IPS DF 19.7 (cell line): ENCODE data around the gene CFAP58.

Experiments
- DNase-seq: peaks from one replicate; pipeline ENCODE4 v3.0.0-alpha.2; 2013; ENCODE audit warnings: low read depth, low spot score

Gene CFAP58

GRCh38 chr10:104480797-104481196, 127.2 kb downstream of the CFAP58 start:
- no peak for DNase-seq

DNA sequence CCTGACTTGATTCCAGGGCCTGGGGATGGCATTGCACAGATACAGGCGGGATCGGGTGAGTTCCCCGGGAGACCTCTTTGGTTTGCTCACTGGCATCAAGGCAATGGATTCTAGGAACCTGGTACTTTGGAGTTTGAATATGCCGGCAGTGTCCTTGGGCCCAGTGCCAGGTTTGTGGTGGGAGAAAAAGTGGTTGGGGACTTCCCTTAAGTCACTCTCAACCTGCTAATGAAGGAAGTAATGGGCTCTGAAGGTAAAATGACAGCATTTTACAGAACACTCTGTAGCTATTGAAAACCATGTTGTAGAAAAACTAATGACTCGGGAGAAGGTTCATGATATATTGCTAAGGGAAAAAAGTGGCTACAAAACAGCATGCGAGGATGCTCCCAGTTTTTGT, 129.9 kb downstream of the CFAP58 start:
- DNase-seq: no peak

GRCh38 chr10:104485632-104486031, 132.0 kb downstream of the CFAP58 start:
- peak; percentile 25 for DNase-seq

- DNase-seq: no peak
Measured at GRCh38 chr10:104486803-104487202, 133.2 kb downstream of the CFAP58 start.

DNA sequence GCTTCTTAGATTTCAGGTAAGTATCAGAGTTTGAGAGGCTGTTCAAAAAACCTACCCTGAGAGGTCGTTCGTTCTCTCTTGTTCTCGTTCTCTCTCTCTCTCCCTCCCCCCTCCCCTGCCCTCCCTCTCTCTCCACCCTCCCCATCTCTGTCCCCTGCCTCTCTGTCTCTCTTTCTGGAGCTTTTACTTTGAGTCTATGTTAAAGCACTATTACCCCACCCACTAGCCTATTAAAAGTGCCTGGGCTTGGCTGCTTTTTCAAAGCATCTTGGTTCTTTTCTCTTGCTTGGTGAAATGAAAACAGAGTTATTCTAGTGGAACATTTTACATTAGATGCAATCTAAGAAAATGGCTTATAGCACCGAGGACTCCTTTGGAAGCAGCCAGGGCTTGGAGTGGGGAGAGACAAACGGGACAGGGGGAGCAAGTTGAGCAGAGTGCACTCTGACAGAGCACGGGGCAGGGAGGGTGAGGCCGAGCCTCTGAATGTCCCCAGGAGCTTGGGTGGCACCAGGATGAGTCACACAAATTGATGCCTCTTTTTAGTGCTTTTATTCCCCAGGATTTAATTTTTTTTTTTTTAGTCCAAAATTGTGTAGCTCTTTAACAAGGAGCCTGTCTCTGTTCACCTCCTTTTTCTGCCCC, 134.3 kb downstream of the CFAP58 start:
- no peak for DNase-seq

GRCh38 chr10:104488439-104488832, 134.8 kb downstream of the CFAP58 start:
- no peak for DNase-seq

DNA sequence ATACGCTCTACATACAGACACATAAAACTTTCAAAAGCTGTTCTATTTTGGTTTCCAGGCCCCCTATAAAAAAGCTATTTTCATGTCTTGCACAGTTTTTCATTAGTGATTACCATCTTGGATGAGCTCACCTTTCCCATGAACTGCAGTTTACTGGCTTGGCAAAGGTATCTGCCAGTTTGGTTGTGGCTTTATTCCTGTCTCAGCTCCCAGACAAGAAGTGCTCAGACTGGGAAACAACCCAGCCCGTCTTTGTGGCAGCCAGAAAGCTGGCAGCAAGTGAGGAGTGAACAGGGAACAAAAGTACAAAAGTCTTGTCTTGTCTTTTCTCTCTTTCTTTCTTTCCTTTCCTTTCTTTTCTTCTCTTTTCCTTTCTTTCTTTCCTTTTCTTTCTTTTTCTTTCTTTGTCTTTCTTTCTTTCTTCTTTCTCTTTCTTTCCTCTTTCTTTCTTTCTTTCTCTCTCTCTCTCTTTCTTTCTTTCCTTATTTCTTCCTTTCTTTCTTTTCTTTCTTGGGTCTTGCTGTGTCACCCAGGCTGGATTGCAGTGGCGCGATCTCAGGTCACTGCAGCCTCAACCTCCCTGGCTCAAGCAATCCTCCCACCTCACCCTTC, 138.8 kb downstream of the CFAP58 start:
- no peak for DNase-seq

DNA sequence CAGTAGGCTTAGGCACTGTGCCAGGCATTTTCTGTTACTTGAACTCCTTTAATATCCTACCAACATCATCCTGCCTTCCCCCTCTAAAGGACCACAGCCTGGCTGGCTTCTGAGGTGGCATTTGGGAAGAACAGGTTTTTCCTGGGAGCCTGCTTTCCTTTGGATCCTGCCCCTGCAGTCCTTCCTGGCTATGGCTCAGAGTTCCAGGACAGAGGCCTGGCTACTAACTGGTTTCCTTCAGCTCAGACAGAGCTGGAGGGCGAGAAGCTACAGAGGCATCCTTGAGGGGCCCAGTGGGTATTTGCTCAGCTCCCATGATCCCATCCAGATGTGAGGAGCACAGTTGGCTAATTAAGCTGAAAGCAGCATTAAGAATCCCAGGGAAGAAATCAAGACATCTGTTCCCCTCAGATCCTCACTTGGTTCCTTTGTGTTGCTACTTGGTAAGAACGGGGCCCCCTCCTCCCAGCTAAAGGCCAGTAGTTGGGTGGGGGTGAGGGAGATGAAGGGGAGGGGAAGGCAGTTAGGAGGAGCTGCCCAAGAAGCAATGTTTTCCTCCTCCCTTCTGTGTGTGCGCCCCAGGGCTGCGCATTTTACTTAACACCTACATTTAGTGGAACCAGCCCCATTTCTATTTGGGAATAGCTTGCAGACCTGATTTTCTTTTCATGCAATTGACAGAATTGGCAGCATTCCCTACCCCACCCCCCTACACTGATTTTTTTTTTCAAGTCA, 144.9 kb downstream of the CFAP58 start:
- DNase-seq: no peak

GRCh38 chr10:104501449-104501848, 147.8 kb downstream of the CFAP58 start:
- no peak for DNase-seq

- no peak for DNase-seq
Measured at GRCh38 chr10:104501864-104502579, 148.4 kb downstream of the CFAP58 start.

- DNase-seq: no peak
Measured at GRCh38 chr10:104502907-104503306, 149.3 kb downstream of the CFAP58 start.
